Posterior cingulate gyrus (tissue), 11 donors: ENCODE results near the gene SERPINA1.
"Not testable (repeated sequence)": the region's sequence is repeated elsewhere in the genome, so short reads cannot be mapped to it uniquely, and the experiment has no call there.

ENCODE experiments used
- DNase-seq, 10 donors: peaks; one replicate each; pipeline versions ENCODE4 v3.0.0 to v3.0.0-alpha.2; 2020 to 2021; ENCODE audit warnings: mixed read lengths in 3 of 10
- intact Hi-C: fragments of 100-400 bp; cut with DNase I; formaldehyde crosslinking; loops from one replicate; pipeline ENCODE4 v1.15.1; 2023

SERPINA1 gene

GRCh38 chr14:94355191-94355794 lies 33.1 kb downstream of the SERPINA1 start:
- intact Hi-C loops, result loop anchor here (2.0 kb wide), 1 partner anchor 132 kb away; no protein-coding TSS in a partner anchor
- peak in 9 of 10 donors; percentile 33 to 94 (median 53) for DNase-seq

GRCh38 chr14:94354638-94355185 lies 33.7 kb downstream of the SERPINA1 start:
- intact Hi-C loops, result loop anchor here (2.0 kb wide), 1 partner anchor 132 kb away; no protein-coding TSS in a partner anchor
- DNase-seq, result no peak

- intact Hi-C loops, result loop anchor here (2.0 kb wide), 1 partner anchor 133 kb away; no protein-coding TSS in a partner anchor
- peak in 1 of 10 donors; percentile 4 for DNase-seq
Measured at GRCh38 chr14:94354190-94354589, 34.2 kb downstream of the SERPINA1 start.

GRCh38 chr14:94349276-94349675 lies 39.1 kb downstream of the SERPINA1 start:
- peak in 1 of 10 donors; percentile 49 for DNase-seq
- intact Hi-C loops, result no loop called here

- intact Hi-C loops, result no loop called here
Measured at GRCh38 chr14:94348836-94349235, 39.6 kb downstream of the SERPINA1 start.

GRCh38 chr14:94346841-94347240 lies 41.6 kb downstream of the SERPINA1 start:
- DNase-seq, result no peak
- intact Hi-C loops, result no loop called here

More at GRCh38 chr14:94348836-94349235, 39.6 kb downstream of the SERPINA1 start:
- DNase-seq, result peak in 1 of 10 donors; percentile 12

- intact Hi-C loops, DNase-seq: not testable (repeated sequence)
Measured at GRCh38 chr14:94346065-94346786, 42.2 kb downstream of the SERPINA1 start.

- no peak for DNase-seq
- intact Hi-C loops, result no loop called here
Measured at GRCh38 chr14:94345344-94346064, 42.9 kb downstream of the SERPINA1 start.

- intact Hi-C loops, result no loop called here
- DNase-seq, result no peak
Measured at GRCh38 chr14:94344389-94344788, 44.0 kb downstream of the SERPINA1 start.

- intact Hi-C loops, result no loop called here
- DNase-seq, result no peak
Measured at GRCh38 chr14:94343238-94344005, 45.0 kb downstream of the SERPINA1 start.

- intact Hi-C loops, result no loop called here
- DNase-seq, result peak in 9 of 10 donors; percentile 21 to 94 (median 65)
Measured at GRCh38 chr14:94342334-94342934, 46.0 kb downstream of the SERPINA1 start.

GRCh38 chr14:94341656-94342333 lies 46.6 kb downstream of the SERPINA1 start:
- no peak for DNase-seq
- intact Hi-C loops, result no loop called here

GRCh38 chr14:94340533-94340932 lies 47.9 kb downstream of the SERPINA1 start:
- DNase-seq, result no peak
- intact Hi-C loops, result no loop called here

- intact Hi-C loops, result no loop called here
- DNase-seq, result no peak
Measured at GRCh38 chr14:94338023-94338422, 50.4 kb downstream of the SERPINA1 start.

- DNase-seq, result no peak
- intact Hi-C loops, result no loop called here
Measured at GRCh38 chr14:94337274-94337673, 51.1 kb downstream of the SERPINA1 start.

- no peak for DNase-seq
- intact Hi-C loops, result no loop called here
Measured at GRCh38 chr14:94334872-94335271, 53.5 kb downstream of the SERPINA1 start.

- DNase-seq, result no peak
- intact Hi-C loops, result no loop called here
Measured at GRCh38 chr14:94332587-94332986, 55.8 kb downstream of the SERPINA1 start.

- DNase-seq, result no peak
- intact Hi-C loops, result no loop called here
Measured at GRCh38 chr14:94332063-94332583, 56.3 kb downstream of the SERPINA1 start.

GRCh38 chr14:94331462-94331861 lies 56.9 kb downstream of the SERPINA1 start:
- DNase-seq, result no peak
- intact Hi-C loops, result no loop called here
